Measurements from ENCODE around the gene GDPGP1.
A peak's percentile ranks its signal among the peaks of the same experiment; 100 is the strongest.
"Not testable (repeated sequence)": the region's sequence is repeated elsewhere in the genome, so short reads cannot be mapped to it uniquely, and the experiment has no call there.

Gene GDPGP1

DNA sequence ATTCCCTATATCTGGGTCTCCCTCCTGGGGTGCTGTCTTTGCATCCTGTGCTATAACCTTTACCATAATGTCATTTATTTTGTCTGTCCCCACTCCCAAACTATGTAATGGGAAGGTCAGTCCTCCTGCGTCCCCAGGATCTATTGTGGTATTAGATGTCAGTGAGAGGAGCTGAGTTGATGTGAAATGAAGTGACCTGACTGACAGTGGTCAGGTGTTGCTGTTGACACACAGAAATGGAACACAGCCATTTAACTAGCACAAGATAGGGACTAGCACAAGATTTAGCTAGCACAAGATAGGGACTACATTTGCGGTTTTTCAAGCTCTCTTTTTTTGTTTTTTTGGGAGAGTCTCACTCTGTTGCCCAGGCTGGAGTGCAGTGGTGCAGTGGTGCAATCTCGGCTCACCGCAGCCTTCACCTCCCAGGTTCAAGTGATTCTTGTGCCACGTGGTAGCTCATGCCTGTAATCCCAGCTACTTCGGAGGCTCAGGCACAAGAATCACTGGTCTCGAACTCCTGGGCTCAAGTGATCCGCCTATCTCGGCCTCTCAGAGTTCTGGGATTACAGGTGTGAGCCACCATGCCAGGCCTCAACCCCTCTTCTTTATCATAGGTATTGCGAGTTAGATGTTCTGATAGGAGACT is 36.6 kb downstream of the GDPGP1 start:
- no peak overlapping the region for H3K27ac ChIP-seq
- no peak for TF ChIP-seq CTCF (conservative IDR thresholded peaks at IDR 0.05)

DNA sequence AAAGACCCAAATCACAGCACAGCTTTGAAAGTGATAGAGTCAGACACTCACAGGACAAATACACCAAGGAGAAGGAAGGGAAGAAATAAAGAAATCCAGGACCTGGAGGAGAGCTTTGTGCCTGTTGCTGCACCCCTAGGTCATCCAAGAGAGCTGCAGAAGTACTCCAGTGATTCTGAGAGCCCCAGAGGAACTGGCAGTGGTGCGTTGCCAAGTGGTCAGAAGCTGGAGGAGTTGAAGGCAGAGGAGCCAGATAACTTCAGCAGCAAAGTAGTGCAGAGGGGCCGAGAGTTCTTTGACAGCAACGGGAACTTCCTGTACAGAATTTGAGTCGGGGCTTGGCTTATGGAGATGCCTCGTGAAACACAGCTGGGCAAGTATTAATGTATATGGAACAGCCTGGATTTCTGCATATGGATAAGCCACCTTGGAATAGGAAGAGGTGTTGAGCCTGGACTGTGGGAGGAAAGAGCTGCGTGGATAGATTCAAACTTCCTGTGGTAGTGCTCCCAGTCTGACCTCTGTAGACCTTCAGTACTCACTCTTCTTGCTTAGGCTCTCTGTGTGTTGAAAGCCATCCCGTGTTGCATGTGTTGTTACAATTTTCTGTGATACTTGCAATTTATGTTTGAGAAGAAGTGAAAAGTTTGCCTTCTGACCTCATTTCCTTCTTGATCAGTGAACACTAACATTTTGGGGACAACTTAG is 37.6 kb downstream of the GDPGP1 start:
- no peak for TF ChIP-seq CTCF (conservative IDR thresholded peaks at IDR 0.05)
- no peak overlapping the region for H3K27ac ChIP-seq

GRCh38 chr15:90278467-90278866 is 44.5 kb downstream of the GDPGP1 start:
- H3K27ac ChIP-seq: not testable (repeated sequence)

- not testable (repeated sequence) for H3K27ac ChIP-seq
These were observed 46.7 kb downstream of the GDPGP1 start for GRCh38 chr15:90280743-90281142.

DNA sequence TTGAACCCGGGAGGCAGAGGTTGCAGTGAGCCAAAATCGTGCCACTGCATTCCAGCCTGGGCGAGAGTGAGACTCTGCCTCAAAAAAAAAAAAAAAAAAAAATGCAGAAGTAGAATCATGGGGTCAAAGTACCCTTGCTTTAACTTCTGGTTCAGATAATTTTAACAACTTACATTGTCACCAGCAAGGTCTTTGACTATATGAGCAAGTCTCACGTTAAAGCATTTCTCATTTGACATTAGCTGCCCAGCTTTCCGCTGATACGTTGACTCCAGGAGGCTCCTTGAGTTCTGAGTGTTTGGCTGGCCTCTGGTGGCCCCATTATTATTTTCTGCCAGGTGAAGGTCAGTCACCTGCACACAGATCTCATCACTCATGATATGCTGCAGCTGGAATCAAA is 47.6 kb downstream of the GDPGP1 start:
- H3K27ac ChIP-seq: not testable (repeated sequence)

- no peak overlapping the region for H3K27ac ChIP-seq
- peak; percentile 86 for TF ChIP-seq CTCF (conservative IDR thresholded peaks at IDR 0.05)
These were observed 52.7 kb downstream of the GDPGP1 start for GRCh38 chr15:90286678-90287077.

GRCh38 chr15:90287101-90287500 is 53.1 kb downstream of the GDPGP1 start:
- 0 out of 2 replicates have a peak, but pooled peaks have one; percentile 2 for TF ChIP-seq CTCF (conservative IDR thresholded peaks at IDR 0.05)
- no peak overlapping the region for H3K27ac ChIP-seq

DNA sequence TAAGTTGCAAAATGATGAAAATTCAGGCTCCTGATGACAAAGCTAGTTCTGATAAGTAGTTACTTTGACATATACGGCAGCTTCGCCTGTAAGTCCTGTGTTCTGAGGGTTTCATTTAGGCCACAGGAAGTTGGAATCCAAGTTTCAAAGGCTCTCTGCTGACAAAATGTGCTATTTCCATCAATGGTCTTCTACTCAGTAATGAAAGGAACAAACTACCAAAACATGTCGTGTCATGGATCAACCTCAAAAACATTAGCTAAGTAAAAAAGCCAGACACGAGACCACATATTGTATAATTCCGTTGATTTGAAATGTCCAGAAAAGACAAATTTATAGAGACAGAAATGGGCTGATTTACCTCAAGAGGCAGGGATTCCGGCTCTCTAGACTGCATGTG is 53.9 kb downstream of the GDPGP1 start:
- no peak overlapping the region for H3K27ac ChIP-seq
- TF ChIP-seq CTCF (conservative IDR thresholded peaks at IDR 0.05): no peak

DNA sequence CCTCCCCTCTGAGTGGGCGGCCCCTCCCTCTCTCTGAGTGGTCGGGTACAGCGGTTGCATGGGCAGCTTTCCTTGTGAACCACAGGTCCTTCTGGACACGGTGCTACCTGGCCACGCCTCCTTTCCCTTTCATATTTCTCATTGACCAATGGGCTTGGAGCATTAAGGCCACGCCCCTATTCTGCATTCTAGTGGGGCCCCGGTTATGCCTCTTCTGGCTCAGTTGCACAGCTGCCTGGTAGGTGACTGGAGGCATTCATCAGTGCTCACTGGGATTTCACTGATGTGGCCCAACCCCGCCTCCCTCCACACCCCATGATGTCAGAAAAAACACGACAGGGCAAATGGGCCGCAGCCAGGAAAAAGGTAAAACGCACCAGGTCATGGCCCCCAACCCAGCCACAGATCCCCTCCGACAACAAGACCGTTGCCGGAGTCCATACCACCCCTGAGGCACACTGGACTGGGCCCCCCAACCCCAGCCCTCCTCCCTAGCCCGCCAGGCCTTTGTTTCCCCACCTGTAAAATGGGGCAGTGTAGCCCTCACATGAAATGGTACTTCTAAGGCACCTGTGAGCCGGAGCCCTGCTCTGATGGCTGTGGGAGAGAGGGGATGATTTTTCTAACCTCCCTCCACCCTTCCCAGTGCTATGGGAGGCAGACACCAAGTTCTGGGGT is 57.8 kb downstream of the GDPGP1 start:
- no peak for TF ChIP-seq CTCF (conservative IDR thresholded peaks at IDR 0.05)
- no peak overlapping the region for H3K27ac ChIP-seq
